ENCODE data around the gene ART4.

DNA sequence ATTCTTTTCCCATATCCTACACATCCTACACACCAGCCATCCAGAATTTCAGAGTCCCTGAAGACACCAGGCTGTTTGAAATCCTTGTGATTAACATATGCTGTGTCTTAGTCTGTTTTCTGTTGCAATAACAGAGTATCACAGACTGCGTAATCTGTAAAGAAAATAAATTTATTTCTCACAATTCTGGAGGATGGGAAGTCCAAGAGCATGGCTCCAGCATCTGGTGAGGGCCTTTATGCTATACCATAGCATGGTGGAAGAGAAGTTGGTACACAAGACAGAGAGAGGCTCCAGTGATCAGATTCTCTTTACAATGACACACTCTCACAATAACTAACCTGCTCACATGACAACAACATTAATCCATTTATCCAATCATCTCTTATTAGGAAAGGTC is 4.1 kb downstream of the ART4 start:
- TF ChIP-seq, protein P1, sequence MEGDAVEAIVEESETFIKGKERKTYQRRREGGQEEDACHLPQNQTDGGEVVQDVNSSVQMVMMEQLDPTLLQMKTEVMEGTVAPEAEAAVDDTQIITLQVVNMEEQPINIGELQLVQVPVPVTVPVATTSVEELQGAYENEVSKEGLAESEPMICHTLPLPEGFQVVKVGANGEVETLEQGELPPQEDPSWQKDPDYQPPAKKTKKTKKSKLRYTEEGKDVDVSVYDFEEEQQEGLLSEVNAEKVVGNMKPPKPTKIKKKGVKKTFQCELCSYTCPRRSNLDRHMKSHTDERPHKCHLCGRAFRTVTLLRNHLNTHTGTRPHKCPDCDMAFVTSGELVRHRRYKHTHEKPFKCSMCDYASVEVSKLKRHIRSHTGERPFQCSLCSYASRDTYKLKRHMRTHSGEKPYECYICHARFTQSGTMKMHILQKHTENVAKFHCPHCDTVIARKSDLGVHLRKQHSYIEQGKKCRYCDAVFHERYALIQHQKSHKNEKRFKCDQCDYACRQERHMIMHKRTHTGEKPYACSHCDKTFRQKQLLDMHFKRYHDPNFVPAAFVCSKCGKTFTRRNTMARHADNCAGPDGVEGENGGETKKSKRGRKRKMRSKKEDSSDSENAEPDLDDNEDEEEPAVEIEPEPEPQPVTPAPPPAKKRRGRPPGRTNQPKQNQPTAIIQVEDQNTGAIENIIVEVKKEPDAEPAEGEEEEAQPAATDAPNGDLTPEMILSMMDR (IDR thresholded peaks at IDR 0.05): no peak
- TF ChIP-seq POLR2A (IDR thresholded peaks at IDR 0.05): no peak

All from prostate gland (tissue), 2 donors.